GM13977 (cell line): Measurements from ENCODE around the gene ANXA5.

Experiments used
- DNase-seq: peaks from one replicate; pipeline ENCODE4 v3.0.0; 2012; ENCODE audit warnings: low spot score
- in situ Hi-C: fragments of 300-500 bp; cut with MboI; formaldehyde crosslinking; loops from one replicate; pipeline ENCODE4 v1.12.0; 2022; ENCODE audit warnings: low sequenced_read_pairs, low pct_unique_long_range_greater_than_20kb, mixed read lengths, inconsistent platforms; ENCODE audit not compliant: unreplicated experiment
- TF ChIP-seq, protein P1 (sequence below): IDR thresholded peaks from 2 replicates; pipeline ENCODE4 v1.5.1; 2012; ENCODE audit warnings: mild to moderate bottlenecking, control low read depth; ENCODE audit not compliant: insufficient read depth; ENCODE audit errors: extremely low read depth, missing control alignments

ANXA5 gene

DNA sequence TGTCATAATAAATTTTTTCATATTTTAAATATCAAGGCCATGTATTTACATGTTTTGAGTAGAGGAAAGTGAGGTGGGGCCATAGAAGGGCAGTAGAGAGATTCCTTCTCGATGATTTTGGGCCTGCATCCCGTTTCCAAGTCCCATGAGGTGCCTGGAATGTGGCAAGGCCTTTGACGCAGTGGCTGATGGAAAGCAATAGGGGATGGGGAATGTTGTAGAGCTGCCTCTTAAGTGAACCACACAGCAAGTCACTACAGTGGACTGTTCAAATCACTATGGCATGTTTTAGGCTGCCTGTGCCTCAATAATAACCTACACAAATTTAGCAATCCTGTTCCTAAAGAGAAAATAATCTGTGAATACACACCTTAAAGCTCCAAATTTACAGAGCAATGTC lies 48.3 kb downstream of the ANXA5 start:
- no peak for DNase-seq
- TF ChIP-seq, protein P1, sequence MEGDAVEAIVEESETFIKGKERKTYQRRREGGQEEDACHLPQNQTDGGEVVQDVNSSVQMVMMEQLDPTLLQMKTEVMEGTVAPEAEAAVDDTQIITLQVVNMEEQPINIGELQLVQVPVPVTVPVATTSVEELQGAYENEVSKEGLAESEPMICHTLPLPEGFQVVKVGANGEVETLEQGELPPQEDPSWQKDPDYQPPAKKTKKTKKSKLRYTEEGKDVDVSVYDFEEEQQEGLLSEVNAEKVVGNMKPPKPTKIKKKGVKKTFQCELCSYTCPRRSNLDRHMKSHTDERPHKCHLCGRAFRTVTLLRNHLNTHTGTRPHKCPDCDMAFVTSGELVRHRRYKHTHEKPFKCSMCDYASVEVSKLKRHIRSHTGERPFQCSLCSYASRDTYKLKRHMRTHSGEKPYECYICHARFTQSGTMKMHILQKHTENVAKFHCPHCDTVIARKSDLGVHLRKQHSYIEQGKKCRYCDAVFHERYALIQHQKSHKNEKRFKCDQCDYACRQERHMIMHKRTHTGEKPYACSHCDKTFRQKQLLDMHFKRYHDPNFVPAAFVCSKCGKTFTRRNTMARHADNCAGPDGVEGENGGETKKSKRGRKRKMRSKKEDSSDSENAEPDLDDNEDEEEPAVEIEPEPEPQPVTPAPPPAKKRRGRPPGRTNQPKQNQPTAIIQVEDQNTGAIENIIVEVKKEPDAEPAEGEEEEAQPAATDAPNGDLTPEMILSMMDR: no peak
- in situ Hi-C loops: no loop called here

DNA sequence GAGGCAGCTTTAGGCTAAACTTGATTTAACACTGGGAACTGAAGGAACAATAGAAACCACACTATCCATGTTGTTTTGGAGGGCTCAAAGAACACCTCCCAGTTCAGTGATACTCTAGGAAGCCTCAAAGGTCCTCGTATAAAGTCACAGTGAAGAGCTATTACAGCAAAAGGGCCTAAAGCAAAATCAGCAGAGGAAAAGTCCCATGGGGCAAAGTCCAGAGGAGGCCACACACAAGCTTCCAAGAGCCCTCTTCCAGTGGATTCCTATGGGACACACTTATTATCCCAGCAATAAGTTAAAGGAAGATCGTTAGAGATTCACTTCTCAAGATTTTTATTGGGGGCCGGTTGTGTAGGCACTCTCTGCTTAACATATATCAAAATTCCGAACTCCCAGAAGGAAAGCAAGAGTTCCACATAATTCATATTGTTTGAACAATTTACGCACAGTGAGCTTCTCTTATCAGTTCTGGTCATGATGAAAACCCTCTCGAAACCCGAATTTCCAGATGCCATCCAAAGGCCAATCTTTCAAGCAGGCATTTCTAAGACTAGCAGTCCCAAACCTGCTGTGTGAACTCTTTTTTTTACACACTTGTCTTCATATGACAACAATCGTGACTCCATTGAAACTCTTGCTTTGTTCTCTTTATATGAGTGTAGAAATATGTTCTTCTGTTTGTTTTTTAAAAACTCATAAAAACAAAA lies 53.7 kb downstream of the ANXA5 start:
- TF ChIP-seq, protein P1: no peak
- in situ Hi-C loops: no loop called here
- no peak for DNase-seq

DNA sequence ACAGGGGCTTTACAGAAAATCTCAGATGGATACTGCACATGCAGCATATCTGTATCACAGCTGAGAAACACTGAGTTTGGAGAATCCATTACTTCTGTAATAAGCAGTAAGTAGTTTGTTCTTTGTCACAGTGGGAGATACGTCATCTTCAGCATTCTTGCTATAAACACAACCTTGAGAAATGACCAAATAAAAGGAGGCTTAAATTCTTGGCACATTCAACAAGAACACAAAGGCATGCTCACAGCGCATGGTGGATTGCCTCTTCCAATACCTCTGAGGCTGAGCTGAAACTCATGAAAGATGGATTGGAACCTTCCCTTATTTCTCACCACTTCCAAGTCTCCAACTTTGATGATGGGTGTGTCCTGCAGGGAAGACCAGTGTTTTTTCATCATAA lies 54.5 kb downstream of the ANXA5 start:
- no peak for DNase-seq
- in situ Hi-C loops: no loop called here
- TF ChIP-seq, protein P1: no peak

DNA sequence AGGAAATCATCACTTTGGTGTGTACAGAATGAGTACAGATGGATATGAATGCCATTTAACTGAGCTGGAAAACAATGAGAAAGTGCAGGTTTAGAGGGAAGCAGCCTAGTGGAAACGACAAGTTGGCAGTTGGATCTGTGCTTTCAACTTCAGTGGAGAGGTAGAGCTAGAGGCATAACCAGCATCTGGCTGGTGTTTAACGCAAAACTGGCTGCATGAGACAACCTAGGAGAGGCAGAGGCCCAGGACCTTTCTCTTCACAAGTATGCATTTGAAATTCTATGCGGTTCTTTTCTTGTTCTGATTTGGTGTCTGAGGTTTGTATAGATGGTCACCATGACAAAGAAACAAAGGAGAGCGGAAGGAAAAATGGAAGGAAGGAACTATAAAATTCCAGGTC lies 63.1 kb downstream of the ANXA5 start:
- TF ChIP-seq, protein P1: no peak
- in situ Hi-C loops: no loop called here
- DNase-seq: no peak

DNA sequence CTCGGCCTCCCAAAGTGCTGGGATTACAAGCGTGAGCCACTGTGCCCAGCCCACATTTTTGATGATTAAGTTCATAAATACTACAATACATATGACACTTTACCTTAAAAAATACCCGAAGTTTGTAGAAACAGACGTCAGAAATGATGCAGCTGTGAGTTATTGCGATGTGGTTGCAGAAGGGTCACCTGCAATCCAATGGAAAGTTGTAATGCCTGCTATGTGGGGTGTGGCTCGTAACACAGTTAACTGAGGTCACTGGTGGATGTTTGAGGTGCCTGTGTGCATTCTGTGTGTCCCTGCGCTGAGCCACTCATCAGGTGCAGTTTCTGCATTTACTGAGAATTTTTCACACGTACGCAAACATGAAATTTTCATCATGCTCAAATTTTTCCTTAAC lies 64.1 kb downstream of the ANXA5 start:
- no peak for DNase-seq
- TF ChIP-seq, protein P1: no peak
- in situ Hi-C loops: no loop called here
